ENCODE results near the gene BCDIN3D.

- TF ChIP-seq CTCF (conservative IDR thresholded peaks at IDR 0.05; ENCODE audit: low read depth, low read length) (no peak), EZH2phosphoT487 (IDR thresholded peaks at IDR 0.05; ENCODE audit: borderline replicate concordance, low read length) (no peak), EZH2 (IDR thresholded peaks at IDR 0.05; ENCODE audit: low read length, unreplicated experiment) (no peak)
These were observed 47.9 kb downstream of the BCDIN3D start for GRCh38 chr12:49794811-49795653.
